HUDEP-2 (cell line): ENCODE results near the gene TFR2.
A peak's percentile ranks its signal among the peaks of the same experiment; 100 is the strongest.

Experiments used
- DNase-seq, 76 experiments: peaks; one replicate each; lab custom pipeline; 2025; ENCODE audit not compliant: unreplicated experiment in 76 of 76; lab: John Stamatoyannopoulos, UW

The TFR2 gene

GRCh38 chr7:100620239-100620638 lies 21.1 kb downstream of the TFR2 start:
- no peak for DNase-seq

GRCh38 chr7:100614308-100614861 lies 27.0 kb downstream of the TFR2 start:
- DNase-seq, result peak in 1 of 76 experiments; percentile 23

- DNase-seq, result no peak
Measured at GRCh38 chr7:100613412-100614175, 27.8 kb downstream of the TFR2 start.

- peak in 28 of 76 experiments; percentile 14 to 51 (median 27) for DNase-seq
Measured at GRCh38 chr7:100612730-100613390, 28.5 kb downstream of the TFR2 start.

- DNase-seq, result peak; percentile 68 to 99 (median 96)
Measured at GRCh38 chr7:100611983-100612729, 29.2 kb downstream of the TFR2 start, which contains the start of gene MOSPD3. MOSPD3 (plus strand) TSS chr7:100612540; CDS start chr7:100612792, 252 bp downstream.

- no peak for DNase-seq
Measured at GRCh38 chr7:100609958-100610357, 31.4 kb downstream of the TFR2 start.

- DNase-seq, result no peak
Measured at GRCh38 chr7:100607111-100607510, 34.2 kb downstream of the TFR2 start.

GRCh38 chr7:100606313-100606712 lies 35.0 kb downstream of the TFR2 start:
- DNase-seq, result no peak

GRCh38 chr7:100604976-100605911 lies 36.1 kb downstream of the TFR2 start:
- DNase-seq, result peak in 25 of 76 experiments; percentile 11 to 58 (median 30)

- peak in 64 of 76 experiments; percentile 19 to 80 (median 62) for DNase-seq
Measured at GRCh38 chr7:100604028-100604975, 37.0 kb downstream of the TFR2 start.

GRCh38 chr7:100603726-100604027 lies 37.7 kb downstream of the TFR2 start:
- no peak for DNase-seq

- no peak for DNase-seq
Measured at GRCh38 chr7:100602889-100603725, 38.2 kb downstream of the TFR2 start.

- no peak for DNase-seq
Measured at GRCh38 chr7:100600730-100601038, 40.7 kb downstream of the TFR2 start.

- DNase-seq, result peak in 24 of 76 experiments; percentile 3 to 45 (median 26)
Measured at GRCh38 chr7:100599911-100600729, 41.2 kb downstream of the TFR2 start.

GRCh38 chr7:100598425-100598824 lies 42.9 kb downstream of the TFR2 start:
- no peak for DNase-seq

- DNase-seq, result no peak
Measured at GRCh38 chr7:100595188-100595587, 46.2 kb downstream of the TFR2 start.

GRCh38 chr7:100591596-100591995 lies 49.8 kb downstream of the TFR2 start:
- DNase-seq, result no peak
